Uterus (tissue), 4 donors: ENCODE results near the gene NACC2. TPM values are rescaled to one million over a fixed set of nuclear protein-coding genes. Genes with fewer than 3 reads are reported as not detected.
"Not testable (repeated sequence)": the region's sequence is repeated elsewhere in the genome, so short reads cannot be mapped to it uniquely, and the experiment has no call there.

Experiments
- DNase-seq, 2 donors: peaks; one replicate each; pipeline ENCODE4 v3.0.0-alpha.2; 2019 to 2020
- H3K27ac ChIP-seq, 2 donors: fragments of 200-600 bp; sonication (generic); 1 replicate in 1 of 2; 2 replicates in 1 of 2; pipeline ENCODE4 v1.5.1; 2016 to 2018
- H3K27me3 ChIP-seq, 2 donors: fragments of 200-600 bp; sonication (generic); one replicate each; pipeline ENCODE4 v1.5.1; 2018 to 2019; ENCODE audit warnings: control low read depth in 1 of 2
- H3K36me3 ChIP-seq, 2 donors: fragments of 200-600 bp; sonication (generic); one replicate each; pipeline ENCODE4 v1.5.1; 2019; ENCODE audit warnings: control low read depth in 1 of 2
- H3K4me1 ChIP-seq, 2 donors: fragments of 200-600 bp; sonication (generic); one replicate each; pipeline ENCODE4 v1.5.1; 2018 to 2019; ENCODE audit warnings: control low read depth in 1 of 2
- H3K4me3 ChIP-seq, 2 donors: fragments of 200-600 bp; sonication (generic); 1 replicate in 1 of 2; 2 replicates in 1 of 2; pipeline ENCODE4 v1.5.1; 2018 to 2019; ENCODE audit warnings: mild to moderate bottlenecking in 1 of 2
- H3K9me3 ChIP-seq, 2 donors: fragments of 200-600 bp; sonication (generic); one replicate each; pipeline ENCODE4 v1.5.1; 2019; ENCODE audit warnings: control low read depth in 1 of 2
- POLR2A ChIP-seq, 2 donors: fragments of 450-650 bp; IDR thresholded peaks; one replicate each; pipeline ENCODE4 v1.6.1; 2016; ENCODE audit warnings: antibody characterized with exemption in 2 of 2, mild to moderate bottlenecking in 1 of 2, moderate library complexity in 1 of 2
- intact Hi-C: fragments of 100-400 bp; cut with DNase I; formaldehyde crosslinking; loops from one replicate; pipeline ENCODE4 v1.15.1; 2023; ENCODE audit warnings: low total_unique reads
- total RNA-seq, 4 donors: library from RNA; depleted of rRNA in 3 of 4; stranded (reverse); fragments of >200 nt in 3 of 4; gene quantifications; one replicate each; pipeline versions ENCODE4 v1.1.0 to v1.2.4, GENCODE V29; 2014 to 2023
- TF ChIP-seq, protein P1 (sequence below), 4 experiments: fragments of 200-600 bp in 2 of 4; fragments of 450-650 bp in 2 of 4; sonication (generic) in 2 of 4; IDR thresholded peaks; one replicate each; pipeline ENCODE4 v1.5.1; 2016 to 2019; ENCODE audit warnings: antibody characterized with exemption in 4 of 4, mild to moderate bottlenecking in 2 of 4, moderate library complexity in 1 of 4
- donor health status: DM: yes; HTN: yes; CAD: no.

The NACC2 gene
- total RNA-seq, 4 donors from 2014 or later, result 8.2 to 57.5 (median 19.1) TPM

- Histone ChIP-seq H3K27me3 (no peaks in the 10 kb centered on the region), H3K36me3 (no peaks in the 10 kb centered on the region), H3K27ac (no peak overlapping the region), H3K4me1 (no peaks in the 10 kb centered on the region), H3K9me3 (no peaks in the 10 kb centered on the region), H3K4me3 (no peak overlapping the region)
- no peak for TF ChIP-seq POLR2A (IDR thresholded peaks at IDR 0.05)
- TF ChIP-seq, protein P1, sequence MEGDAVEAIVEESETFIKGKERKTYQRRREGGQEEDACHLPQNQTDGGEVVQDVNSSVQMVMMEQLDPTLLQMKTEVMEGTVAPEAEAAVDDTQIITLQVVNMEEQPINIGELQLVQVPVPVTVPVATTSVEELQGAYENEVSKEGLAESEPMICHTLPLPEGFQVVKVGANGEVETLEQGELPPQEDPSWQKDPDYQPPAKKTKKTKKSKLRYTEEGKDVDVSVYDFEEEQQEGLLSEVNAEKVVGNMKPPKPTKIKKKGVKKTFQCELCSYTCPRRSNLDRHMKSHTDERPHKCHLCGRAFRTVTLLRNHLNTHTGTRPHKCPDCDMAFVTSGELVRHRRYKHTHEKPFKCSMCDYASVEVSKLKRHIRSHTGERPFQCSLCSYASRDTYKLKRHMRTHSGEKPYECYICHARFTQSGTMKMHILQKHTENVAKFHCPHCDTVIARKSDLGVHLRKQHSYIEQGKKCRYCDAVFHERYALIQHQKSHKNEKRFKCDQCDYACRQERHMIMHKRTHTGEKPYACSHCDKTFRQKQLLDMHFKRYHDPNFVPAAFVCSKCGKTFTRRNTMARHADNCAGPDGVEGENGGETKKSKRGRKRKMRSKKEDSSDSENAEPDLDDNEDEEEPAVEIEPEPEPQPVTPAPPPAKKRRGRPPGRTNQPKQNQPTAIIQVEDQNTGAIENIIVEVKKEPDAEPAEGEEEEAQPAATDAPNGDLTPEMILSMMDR (IDR thresholded peaks at IDR 0.05), result no peak
- DNase-seq, result no peak
- intact Hi-C loops, result no loop called here
Observed at GRCh38 chr9:136044207-136044970, 50.7 kb downstream of the NACC2 start.

DNA sequence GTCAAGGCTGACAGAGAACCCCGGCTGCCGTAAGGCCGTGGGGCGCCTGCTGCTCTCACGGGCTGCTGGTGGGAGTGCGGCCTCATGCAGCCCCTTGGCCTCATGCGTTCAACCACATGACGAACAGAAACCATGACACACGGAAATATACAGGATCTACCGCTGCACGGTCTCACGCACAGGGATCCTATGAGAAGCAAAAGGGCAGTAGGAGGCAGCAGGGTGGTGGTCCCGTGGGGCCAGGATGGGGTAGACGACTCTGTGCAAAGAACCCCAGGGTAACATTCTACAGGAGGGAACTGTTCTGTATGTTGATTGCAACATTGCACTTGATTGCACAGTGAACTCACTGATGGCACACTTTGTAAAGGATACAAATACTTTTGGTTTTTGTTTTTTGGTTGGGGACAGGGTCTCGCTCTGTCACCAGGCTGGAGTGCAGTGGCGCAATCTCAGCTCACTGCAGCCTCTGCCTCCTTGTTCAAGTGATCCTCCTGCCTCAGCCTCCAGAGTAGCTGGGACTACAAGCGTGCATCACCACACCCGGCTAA lies 51.6 kb downstream of the NACC2 start:
- no peaks in the 10 kb centered on the region for H3K4me1 ChIP-seq

DNA sequence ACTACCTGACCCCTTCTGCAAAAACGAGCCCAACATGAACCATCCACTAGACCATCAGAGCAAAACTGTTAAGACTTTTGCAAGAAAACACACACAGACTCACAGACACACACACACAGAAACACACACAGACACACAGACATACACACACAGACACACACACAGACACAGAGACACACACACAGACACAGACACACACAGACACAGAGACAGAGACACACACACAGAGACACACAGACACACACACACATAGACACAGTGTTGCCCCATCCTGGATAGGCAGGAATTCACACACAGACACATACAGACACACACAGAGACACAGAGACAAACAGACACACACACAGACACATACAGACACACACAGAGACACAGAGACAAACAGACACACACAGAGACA lies 52.5 kb downstream of the NACC2 start:
- Histone ChIP-seq H3K27ac (no peak overlapping the region), H3K4me3 (no peak overlapping the region), H3K9me3 (no peaks in the 10 kb centered on the region), H3K4me1 (no peaks in the 10 kb centered on the region), H3K36me3 (no peaks in the 10 kb centered on the region), H3K27me3 (no peaks in the 10 kb centered on the region)
- intact Hi-C loops, result no loop called here
- DNase-seq, result no peak
- no peak for TF ChIP-seq POLR2A (IDR thresholded peaks at IDR 0.05)
- TF ChIP-seq, protein P1 (IDR thresholded peaks at IDR 0.05), result no peak

More for the DNA sequence above, 51.6 kb downstream of the NACC2 start:
- Histone ChIP-seq H3K9me3 (no peaks in the 10 kb centered on the region), H3K27ac (no peak overlapping the region), H3K4me3 (no peak overlapping the region), H3K27me3 (no peaks in the 10 kb centered on the region), H3K36me3 (no peaks in the 10 kb centered on the region)
- no peak for TF ChIP-seq POLR2A (IDR thresholded peaks at IDR 0.05)
- TF ChIP-seq, protein P1 (IDR thresholded peaks at IDR 0.05), result no peak
- intact Hi-C loops, result no loop called here
- DNase-seq, result no peak

DNA sequence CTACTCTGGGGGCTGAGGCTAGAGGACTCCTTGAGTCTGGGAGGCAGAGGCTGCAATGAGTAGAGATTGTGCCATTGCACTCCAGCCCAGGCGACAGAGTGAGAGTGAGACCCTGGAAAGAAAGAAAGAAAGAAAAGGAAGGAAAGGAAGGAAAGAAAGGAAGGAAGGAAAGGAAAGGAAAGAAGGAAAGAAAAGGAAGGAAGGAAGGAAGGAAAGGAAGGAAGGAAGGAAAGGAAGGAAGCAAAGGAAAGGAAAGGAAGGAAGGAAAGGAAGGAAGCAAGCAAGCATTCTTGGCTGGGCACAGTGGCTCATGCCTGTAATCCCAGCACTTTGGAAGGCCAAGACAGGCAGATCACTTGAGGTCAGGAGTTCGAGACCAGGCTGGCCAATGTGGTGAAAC lies 54.2 kb downstream of the NACC2 start:
- DNase-seq, H3K4me3 ChIP-seq, H3K4me1 ChIP-seq, intact Hi-C loops, H3K27ac ChIP-seq, H3K27me3 ChIP-seq, H3K9me3 ChIP-seq, H3K36me3 ChIP-seq: not testable (repeated sequence)

DNA sequence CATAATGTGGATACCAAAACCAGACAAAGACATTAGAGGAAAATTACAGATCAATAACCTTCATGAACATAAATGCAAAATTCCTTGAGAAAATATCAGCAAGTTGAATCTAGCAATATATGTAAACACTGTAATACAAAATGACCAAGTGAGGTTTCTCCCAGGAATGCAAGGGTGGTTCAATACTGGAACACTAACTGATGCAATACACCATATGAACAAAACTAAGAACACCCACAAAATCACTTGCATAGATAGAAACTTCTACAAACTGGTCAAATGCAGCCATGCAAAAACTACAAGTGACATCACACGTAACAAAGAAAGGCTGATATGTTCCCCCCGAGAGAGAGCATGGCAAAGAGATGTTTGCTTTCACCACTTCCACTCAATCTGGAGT lies 55.6 kb downstream of the NACC2 start:
- no peak for DNase-seq
- no peak for TF ChIP-seq POLR2A (IDR thresholded peaks at IDR 0.05)
- TF ChIP-seq, protein P1 (IDR thresholded peaks at IDR 0.05), result no peak
- intact Hi-C loops, result no loop called here
- no peak overlapping the region for H3K27ac ChIP-seq
- no peaks in the 10 kb centered on the region for H3K9me3 ChIP-seq
- no peaks in the 10 kb centered on the region for H3K4me1 ChIP-seq
- H3K4me3 ChIP-seq, result no peak overlapping the region
- H3K36me3 ChIP-seq, result no peaks in the 10 kb centered on the region
- no peaks in the 10 kb centered on the region for H3K27me3 ChIP-seq
